ENCODE measurements around the gene MOB2. TPM values are rescaled to one million over a fixed set of nuclear protein-coding genes. Genes with fewer than 3 reads are reported as not detected.

MOB2 gene
- total RNA-seq, 1 donor from 2014 or later = 49.5 TPM

DNA sequence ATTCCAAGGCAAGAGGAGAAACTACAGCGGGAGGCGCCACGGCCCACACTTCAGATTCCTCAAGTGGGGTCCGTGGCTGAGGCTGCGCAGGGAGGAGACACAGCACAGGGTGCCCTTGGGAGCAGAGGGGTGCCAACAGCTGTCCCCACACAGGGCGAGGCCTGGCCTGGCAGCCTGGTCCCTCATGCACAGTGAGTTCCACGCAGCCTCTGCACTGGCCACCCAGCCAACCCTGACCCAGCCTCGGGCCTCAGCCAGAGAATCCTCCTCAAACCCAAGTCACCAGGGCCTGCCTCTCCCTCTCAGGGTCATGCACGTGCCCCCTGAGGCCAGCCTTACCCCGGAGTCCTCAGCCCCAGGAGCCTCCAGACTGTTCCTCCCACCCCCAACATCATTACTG, 22.4 kb upstream of the MOB2 start:
- H3K27ac ChIP-seq (replicated peaks) = no peak overlapping the region
- H3K4me1 ChIP-seq = peaks cover 74% of the 10 kb centered on the region
- TF ChIP-seq, protein P1, sequence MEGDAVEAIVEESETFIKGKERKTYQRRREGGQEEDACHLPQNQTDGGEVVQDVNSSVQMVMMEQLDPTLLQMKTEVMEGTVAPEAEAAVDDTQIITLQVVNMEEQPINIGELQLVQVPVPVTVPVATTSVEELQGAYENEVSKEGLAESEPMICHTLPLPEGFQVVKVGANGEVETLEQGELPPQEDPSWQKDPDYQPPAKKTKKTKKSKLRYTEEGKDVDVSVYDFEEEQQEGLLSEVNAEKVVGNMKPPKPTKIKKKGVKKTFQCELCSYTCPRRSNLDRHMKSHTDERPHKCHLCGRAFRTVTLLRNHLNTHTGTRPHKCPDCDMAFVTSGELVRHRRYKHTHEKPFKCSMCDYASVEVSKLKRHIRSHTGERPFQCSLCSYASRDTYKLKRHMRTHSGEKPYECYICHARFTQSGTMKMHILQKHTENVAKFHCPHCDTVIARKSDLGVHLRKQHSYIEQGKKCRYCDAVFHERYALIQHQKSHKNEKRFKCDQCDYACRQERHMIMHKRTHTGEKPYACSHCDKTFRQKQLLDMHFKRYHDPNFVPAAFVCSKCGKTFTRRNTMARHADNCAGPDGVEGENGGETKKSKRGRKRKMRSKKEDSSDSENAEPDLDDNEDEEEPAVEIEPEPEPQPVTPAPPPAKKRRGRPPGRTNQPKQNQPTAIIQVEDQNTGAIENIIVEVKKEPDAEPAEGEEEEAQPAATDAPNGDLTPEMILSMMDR (IDR thresholded peaks at IDR 0.05; ENCODE audit: borderline replicate concordance) = no peak
- DNase-seq = peak; percentile 10
- H3K27me3 ChIP-seq (ENCODE audit: low read depth) = no peaks in the 10 kb centered on the region
- H3K36me3 ChIP-seq = no peaks in the 10 kb centered on the region
- H3K4me3 ChIP-seq = no peak overlapping the region
- intact Hi-C loops (cut with micrococcal nuclease) = no loop called here
- H3K9me3 ChIP-seq (replicated peaks) = no peaks in the 10 kb centered on the region

DNA sequence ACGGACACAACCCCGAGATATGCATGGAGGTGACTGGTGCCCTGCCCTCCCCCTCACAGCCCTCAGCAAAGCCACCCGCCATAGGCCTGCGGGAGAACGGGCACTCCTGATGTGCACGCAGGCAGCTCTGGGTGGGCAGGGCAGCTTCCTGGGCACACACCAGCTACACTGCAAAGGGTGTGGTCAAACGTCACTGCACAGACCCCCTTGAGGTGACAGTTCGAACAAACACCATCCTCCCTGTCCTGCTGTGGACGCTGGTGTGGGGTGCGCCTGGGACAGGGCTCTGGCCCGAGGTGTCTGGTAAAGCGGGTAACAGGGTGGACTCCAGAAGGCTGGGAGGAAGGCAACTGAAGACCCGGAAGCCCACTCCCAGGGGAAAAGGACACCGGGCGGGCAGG, 21.9 kb upstream of the MOB2 start:
- Histone ChIP-seq H3K27me3 (ENCODE audit: low read depth) (no peaks in the 10 kb centered on the region), H3K4me3 (no peak overlapping the region), H3K36me3 (no peaks in the 10 kb centered on the region), H3K4me1 (peaks cover 74% of the 10 kb centered on the region), H3K27ac (replicated peaks) (no peak overlapping the region), H3K9me3 (replicated peaks) (no peaks in the 10 kb centered on the region)
- DNase-seq = peak; percentile 9
- TF ChIP-seq, protein P1 (IDR thresholded peaks at IDR 0.05; ENCODE audit: borderline replicate concordance) = no peak
- intact Hi-C loops (cut with micrococcal nuclease) = no loop called here

DNA sequence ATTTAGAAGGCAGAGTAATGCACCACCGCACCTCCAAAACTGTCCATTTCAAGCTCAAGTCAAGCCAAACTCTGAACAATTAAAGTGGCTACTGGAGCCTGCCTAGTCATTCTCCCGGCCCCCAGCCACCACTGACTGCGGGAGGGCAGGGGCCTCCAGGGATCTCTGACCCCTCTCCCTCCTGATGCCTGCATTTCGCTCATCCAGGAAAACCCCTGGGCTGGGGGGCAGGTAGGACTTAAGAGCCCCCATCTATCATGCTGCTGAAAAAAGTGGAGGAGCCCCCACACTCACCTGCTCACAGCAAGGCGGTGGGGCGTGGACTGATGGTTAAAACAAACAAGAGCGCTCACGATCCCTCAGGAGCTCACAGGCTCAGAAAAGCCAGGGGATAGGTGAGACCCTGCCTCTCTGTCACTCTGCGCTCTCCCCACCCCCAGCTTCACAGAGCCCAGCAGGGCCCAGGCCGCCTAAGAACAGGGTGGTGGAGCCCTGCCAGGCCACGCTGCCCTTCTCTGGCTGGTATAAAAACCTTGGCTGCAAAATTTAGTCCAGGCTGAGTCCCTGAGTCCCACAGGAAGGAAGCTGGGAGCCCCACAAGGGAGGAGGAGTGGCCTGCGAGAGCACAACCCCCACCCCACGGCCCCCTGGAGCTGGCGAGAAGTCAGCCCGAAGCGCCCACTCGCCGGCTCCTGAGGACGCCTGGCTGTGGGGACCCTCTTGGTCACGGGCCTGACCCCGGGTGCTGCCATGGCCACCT, 21.0 kb upstream of the MOB2 start:
- Histone ChIP-seq H3K27ac (replicated peaks) (no peak overlapping the region), H3K4me3 (no peak overlapping the region), H3K27me3 (ENCODE audit: low read depth) (no peaks in the 10 kb centered on the region), H3K9me3 (replicated peaks) (no peaks in the 10 kb centered on the region), H3K36me3 (no peaks in the 10 kb centered on the region), H3K4me1 (peaks cover 77% of the 10 kb centered on the region)
- intact Hi-C loops (cut with micrococcal nuclease) = no loop called here
- TF ChIP-seq, protein P1 (IDR thresholded peaks at IDR 0.05; ENCODE audit: borderline replicate concordance) = no peak
- DNase-seq = peak; percentile 58

DNA sequence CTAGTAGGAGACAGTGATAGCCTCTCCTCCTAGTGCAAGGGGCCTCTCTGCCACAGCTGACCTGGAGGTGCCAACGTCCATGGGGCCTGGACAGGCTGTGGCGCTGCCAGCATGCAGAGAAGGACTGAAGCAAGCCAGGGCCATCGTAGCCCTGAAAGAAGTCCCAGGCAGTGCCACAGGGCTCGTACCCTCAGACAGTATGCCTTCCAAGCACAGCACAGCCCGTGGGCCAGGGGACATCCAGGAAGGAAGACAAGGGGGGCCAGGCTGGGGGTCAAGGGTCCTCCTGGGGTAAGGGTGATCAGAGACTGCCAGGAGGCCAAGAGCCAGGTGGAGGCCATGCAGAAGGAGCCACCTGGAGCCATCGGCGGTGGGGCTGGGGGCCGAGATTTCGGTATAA, 20.4 kb upstream of the MOB2 start:
- Histone ChIP-seq H3K27me3 (ENCODE audit: low read depth) (no peaks in the 10 kb centered on the region), H3K4me3 (no peak overlapping the region), H3K36me3 (no peaks in the 10 kb centered on the region), H3K27ac (replicated peaks) (no peak overlapping the region), H3K4me1 (peaks cover 83% of the 10 kb centered on the region), H3K9me3 (replicated peaks) (no peaks in the 10 kb centered on the region)
- DNase-seq = peak; percentile 10
- TF ChIP-seq, protein P1 (IDR thresholded peaks at IDR 0.05; ENCODE audit: borderline replicate concordance) = no peak
- intact Hi-C loops (cut with micrococcal nuclease) = no loop called here

DNA sequence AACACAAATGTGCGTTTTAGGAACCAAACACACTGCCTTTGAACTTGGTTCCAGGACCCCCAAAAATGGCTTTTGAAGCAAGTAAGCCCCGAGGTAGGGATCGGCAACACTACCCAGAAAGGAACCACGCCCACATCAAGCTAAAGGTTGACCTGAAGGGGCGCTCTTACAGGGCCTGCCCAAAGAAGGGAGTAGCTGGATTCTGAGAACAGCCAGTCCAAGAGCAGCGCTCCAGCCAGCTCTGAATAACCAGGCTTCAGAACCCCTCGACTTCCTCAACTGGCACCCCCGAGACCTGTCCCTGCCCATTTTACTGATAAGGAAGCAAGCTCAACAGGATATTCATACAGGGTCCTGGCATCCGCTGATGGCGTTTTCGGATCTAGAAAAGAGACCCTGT, 18.9 kb upstream of the MOB2 start:
- Histone ChIP-seq H3K9me3 (replicated peaks) (no peaks in the 10 kb centered on the region), H3K4me3 (no peak overlapping the region), H3K27ac (replicated peaks) (no peak overlapping the region), H3K4me1 (peaks cover 94% of the 10 kb centered on the region), H3K27me3 (ENCODE audit: low read depth) (no peaks in the 10 kb centered on the region), H3K36me3 (no peaks in the 10 kb centered on the region)
- intact Hi-C loops (cut with micrococcal nuclease) = no loop called here
- TF ChIP-seq, protein P1 (IDR thresholded peaks at IDR 0.05; ENCODE audit: borderline replicate concordance) = no peak
- peak; percentile 9 for DNase-seq
